WERI-Rb-1 (cell line): Measurements from ENCODE around the gene LTF.

Experiments used
- DNase-seq: peaks from one replicate; pipeline ENCODE4 v3.0.0-alpha.2; 2020
- H3K27ac ChIP-seq: fragments of 250-450 bp; sonication (Bioruptor Pico); 2 replicates; pipeline ENCODE4 v1.5.1; 2020; ENCODE audit warnings: mild to moderate bottlenecking, moderate library complexity
- H3K27me3 ChIP-seq: fragments of 250-450 bp; sonication (Bioruptor Pico); 2 replicates; pipeline ENCODE4 v1.5.1; 2021; ENCODE audit warnings: mild to moderate bottlenecking, low read depth, moderate library complexity; ENCODE audit not compliant: insufficient read depth, severe bottlenecking
- H3K36me3 ChIP-seq: fragments of 250-450 bp; sonication (Bioruptor Pico); 2 replicates; pipeline ENCODE4 v1.5.1; 2020; ENCODE audit warnings: mild to moderate bottlenecking, moderate library complexity
- H3K4me3 ChIP-seq: 2 replicates; pipeline ENCODE4 v1.5.1; 2011; ENCODE audit warnings: low read depth, mild to moderate bottlenecking, control low read depth, low read length
- H3K9me3 ChIP-seq: fragments of 250-450 bp; sonication (Bioruptor Pico); 2 replicates; pipeline ENCODE4 v1.5.1; 2021; ENCODE audit warnings: mild to moderate bottlenecking, moderate library complexity; ENCODE audit not compliant: severe bottlenecking
- TF ChIP-seq, protein P1 (sequence below): IDR thresholded peaks from 2 replicates; pipeline ENCODE4 v1.5.1; 2011; ENCODE audit warnings: low read depth, mild to moderate bottlenecking, control low read depth, inconsistent platforms, low read length

The LTF gene

DNA sequence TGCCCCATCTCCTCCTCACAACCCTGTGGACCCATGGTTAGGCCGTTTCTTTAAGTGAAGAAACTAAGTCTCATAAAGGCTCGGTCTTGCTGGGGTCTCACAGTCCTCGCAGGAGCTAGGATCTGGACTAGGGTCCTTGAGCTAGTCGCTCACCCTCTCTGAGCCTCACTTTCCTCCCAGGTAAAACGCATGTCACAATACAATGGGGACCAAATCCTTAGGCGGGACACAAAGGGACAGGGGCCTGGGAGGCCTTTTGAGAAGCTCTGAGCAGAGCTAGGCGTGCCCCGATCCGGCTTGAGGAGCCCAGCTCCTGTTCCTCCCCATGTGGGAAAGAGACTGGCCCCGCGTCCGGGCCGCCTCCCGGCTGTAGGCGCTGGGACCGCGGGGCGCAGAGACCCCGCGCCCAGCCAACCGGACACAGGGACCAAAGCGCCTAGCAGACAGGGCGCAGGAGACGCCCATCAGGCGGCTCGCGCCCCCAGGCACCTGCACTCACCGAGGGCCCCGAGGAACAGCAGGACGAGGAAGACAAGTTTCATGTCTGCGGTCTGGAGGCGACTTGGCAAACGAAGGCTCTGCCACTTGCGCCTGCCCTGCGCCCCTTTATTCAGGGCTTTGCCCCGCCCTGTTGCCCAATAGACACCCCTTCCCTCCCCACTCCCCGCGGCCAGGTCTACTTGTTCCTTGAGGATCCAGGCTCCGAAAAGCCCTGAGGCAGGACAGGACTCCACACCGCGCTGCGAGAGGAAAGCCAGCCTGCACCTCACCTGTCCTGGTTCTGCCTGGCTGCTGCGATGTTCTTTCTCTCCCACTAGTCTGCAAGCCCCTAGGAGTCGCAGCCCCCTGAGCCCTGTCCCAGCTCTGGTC, at the start of gene LTF:
Gene LTF (minus strand): TSS at position 580 of the 870 bp plus-strand sequence. CDS start 38 bp downstream, at position 542.
- DNase-seq: no peak
- H3K9me3 ChIP-seq: no peaks in the 10 kb centered on the region
- H3K27ac ChIP-seq: no peak within 1 kb of the TSS
- TF ChIP-seq, protein P1, sequence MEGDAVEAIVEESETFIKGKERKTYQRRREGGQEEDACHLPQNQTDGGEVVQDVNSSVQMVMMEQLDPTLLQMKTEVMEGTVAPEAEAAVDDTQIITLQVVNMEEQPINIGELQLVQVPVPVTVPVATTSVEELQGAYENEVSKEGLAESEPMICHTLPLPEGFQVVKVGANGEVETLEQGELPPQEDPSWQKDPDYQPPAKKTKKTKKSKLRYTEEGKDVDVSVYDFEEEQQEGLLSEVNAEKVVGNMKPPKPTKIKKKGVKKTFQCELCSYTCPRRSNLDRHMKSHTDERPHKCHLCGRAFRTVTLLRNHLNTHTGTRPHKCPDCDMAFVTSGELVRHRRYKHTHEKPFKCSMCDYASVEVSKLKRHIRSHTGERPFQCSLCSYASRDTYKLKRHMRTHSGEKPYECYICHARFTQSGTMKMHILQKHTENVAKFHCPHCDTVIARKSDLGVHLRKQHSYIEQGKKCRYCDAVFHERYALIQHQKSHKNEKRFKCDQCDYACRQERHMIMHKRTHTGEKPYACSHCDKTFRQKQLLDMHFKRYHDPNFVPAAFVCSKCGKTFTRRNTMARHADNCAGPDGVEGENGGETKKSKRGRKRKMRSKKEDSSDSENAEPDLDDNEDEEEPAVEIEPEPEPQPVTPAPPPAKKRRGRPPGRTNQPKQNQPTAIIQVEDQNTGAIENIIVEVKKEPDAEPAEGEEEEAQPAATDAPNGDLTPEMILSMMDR: no peak
- peaks cover 28% of the 10 kb centered on the region for H3K27me3 ChIP-seq
- no peaks in the 10 kb centered on the region for H3K36me3 ChIP-seq
- H3K4me3 ChIP-seq: no peak within 1 kb of the TSS

DNA sequence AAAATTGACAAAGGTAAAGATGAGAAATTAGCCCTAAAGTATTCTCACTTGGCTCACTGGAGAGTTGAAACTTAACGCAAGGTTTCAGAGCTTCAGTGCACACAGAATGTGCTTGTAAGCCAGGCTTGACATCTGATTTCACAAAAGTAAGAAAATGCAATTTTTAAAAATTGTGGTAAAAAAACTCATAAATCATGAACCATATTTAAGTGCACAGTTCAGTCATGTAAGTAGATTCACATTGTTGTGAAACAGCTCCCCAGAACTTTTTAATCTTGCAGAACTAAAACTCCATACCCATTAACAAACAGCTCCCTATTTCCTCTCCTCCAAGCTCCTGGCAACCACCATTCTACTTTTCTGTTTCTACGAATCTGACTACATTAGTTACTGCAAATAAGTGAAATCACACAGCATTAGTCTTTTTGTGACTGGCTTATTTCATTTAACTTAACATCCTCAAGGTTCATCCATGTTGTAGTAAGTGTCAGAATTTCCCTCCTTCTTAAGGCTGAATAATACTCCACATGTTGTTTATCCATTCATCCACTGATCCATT, 47.6 kb upstream of the LTF start:
- TF ChIP-seq, protein P1: no peak
- H3K9me3 ChIP-seq: no peaks in the 10 kb centered on the region
- no peaks in the 10 kb centered on the region for H3K27me3 ChIP-seq
- no peak overlapping the region for H3K4me3 ChIP-seq
- no peak for DNase-seq
- no peaks in the 10 kb centered on the region for H3K36me3 ChIP-seq
- no peak overlapping the region for H3K27ac ChIP-seq

DNA sequence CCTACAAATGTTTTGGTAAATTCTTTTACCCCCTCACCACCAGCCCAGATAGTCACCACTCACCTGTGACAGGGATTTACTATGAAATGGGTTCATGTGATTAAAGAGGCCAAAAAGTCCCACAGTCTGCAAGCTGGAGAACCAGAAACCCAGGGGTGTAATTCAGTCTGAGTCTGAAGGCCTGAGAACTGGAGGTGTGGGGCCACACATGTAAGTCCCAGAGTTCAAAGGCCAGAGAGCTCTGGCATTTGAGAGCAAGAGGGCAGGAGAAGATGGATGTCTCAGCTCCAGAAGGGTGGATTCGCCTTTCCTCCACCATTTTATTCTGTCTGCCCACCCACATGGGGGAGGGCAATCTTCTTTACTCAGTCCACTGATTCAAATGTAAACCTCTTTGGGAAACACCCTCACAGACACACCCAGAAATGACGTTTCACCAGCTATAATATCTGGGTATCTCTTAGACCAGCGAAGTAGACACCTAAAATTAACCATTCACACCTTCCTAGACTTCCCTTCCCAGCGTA, 45.0 kb upstream of the LTF start:
- H3K36me3 ChIP-seq: no peaks in the 10 kb centered on the region
- no peaks in the 10 kb centered on the region for H3K9me3 ChIP-seq
- no peaks in the 10 kb centered on the region for H3K27me3 ChIP-seq
- H3K4me3 ChIP-seq: peak overlapping the region; percentile 7; the same call in 1 of the 2 replicates
- peak overlapping the region; percentile 77 for H3K27ac ChIP-seq
- TF ChIP-seq, protein P1: no peak
- DNase-seq: peak; percentile 10

DNA sequence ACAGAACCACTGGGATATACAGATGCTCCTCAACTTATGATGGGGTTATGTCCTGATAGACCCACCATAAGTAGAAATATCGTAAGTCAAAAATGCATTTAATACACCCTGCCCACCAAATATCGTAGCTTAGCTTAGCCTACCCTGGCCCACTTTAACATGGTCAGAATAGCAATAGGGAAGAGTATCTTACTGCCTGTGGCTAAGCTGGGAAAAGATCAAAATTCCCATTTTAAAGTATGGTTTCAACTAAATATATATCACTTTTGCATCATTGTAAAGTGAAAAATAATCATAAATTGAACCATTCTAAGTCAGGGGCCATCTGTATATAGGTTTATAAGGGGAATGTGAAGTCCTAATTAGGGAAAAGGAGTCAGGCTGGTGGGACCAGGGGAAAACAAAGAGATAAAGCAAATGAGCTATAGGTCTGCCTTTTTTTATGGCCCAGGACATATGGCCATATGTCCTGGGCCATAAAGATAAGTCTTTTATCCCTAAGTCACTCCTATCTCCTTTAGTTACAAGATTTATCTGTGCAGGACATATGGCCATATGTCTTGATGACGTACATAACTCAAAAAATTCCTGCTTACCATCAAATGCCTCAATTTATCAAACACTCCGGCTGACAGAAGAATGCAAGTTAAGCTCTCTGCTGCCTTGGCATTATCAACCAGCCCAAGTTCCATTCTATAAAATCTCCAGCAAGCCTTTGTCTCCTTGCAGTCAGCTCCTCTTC, 44.3 kb upstream of the LTF start:
- Histone ChIP-seq H3K4me3 (no peak overlapping the region), H3K27ac (peak overlapping the region; percentile 77), H3K36me3 (no peaks in the 10 kb centered on the region), H3K9me3 (no peaks in the 10 kb centered on the region), H3K27me3 (no peaks in the 10 kb centered on the region)
- TF ChIP-seq, protein P1: no peak
- DNase-seq: peak; percentile 28

DNA sequence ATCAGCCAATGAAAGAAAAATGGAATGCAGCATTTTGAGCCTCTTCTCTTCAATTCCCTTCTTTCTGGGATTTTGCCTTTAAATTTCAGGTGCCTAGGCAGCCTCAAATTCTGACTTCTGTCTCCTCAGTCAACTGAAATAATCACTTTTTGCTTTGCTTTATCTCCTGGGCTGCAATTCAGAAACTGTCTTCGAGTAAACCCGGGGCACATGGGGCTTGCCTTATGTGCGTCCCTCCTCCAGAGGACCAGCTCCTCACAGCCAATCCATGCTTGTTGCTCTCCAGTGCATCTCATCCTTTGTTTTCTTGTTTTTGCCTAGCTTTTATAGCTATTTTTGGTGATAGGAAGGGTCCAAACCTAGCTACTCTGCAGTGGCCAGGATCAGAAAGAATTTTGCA, 41.8 kb upstream of the LTF start:
- no peak overlapping the region for H3K4me3 ChIP-seq
- no peaks in the 10 kb centered on the region for H3K27me3 ChIP-seq
- no peaks in the 10 kb centered on the region for H3K9me3 ChIP-seq
- H3K36me3 ChIP-seq: no peaks in the 10 kb centered on the region
- DNase-seq: no peak
- TF ChIP-seq, protein P1: no peak
- no peak overlapping the region for H3K27ac ChIP-seq
